ENCODE measurements around the gene RNF150.

RNF150 gene

DNA sequence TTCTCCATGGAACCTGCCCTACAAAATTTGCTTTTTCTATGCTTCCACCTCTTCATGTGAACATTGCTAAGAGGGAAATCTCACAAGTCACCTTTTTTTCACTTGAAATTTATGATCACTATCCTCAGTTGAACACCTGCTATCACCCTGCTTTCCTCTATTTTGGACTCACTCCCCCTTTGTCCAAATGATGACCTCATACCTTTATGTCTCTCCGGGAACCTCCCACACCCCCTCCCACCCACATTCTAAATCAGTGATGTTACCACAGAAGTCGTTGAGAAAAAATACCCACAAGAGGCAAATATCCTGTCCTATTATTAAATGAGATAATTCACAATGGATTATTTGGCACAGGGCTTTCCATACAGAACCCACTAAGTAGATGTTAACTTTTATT lies 156.5 kb downstream of the RNF150 start:
- TF ChIP-seq GATA3 (IDR thresholded peaks at IDR 0.05; ENCODE audit: low read depth, low read length) = no peak
- no peak for TF ChIP-seq GATA2 (IDR thresholded peaks at IDR 0.05; ENCODE audit: low read depth, low read length)

DNA sequence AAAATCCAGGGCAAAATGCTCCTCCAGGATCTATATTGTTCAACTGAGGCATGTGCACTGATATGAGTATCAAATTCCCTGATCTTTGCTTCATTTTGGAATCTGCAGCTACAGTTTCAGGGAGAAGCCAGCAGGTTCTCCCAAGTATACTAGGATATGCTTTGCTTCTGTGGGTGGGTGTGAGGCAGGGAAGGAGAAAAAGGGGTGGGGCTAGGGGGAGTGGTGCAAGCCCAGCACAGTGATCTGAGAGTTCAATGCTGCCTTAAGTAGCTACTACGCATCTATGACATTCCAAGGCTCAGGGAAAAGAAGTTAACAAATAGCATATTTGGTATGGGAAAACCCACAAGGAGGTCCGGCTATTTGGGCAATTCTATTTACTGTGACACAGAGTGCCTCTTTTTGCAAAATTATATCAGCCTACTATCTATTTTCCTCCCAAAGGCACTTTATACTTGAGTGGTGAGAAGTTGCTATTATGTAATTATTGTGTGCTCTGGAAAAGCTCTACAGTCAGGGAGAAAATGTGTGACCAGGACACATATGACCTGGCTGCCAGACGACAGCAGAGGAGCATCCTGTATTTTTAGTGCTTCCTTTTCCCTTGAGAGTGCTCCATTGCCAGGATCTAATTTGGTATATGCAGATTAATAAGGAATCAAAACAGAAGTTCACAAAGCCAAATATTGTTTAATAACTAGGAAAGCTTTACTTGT lies 162.0 kb downstream of the RNF150 start:
- no peak for TF ChIP-seq GATA3 (IDR thresholded peaks at IDR 0.05; ENCODE audit: low read depth, low read length)
- TF ChIP-seq GATA2 (IDR thresholded peaks at IDR 0.05; ENCODE audit: low read depth, low read length) = 0 out of 2 replicates have a peak, but pooled peaks have one; percentile 31

DNA sequence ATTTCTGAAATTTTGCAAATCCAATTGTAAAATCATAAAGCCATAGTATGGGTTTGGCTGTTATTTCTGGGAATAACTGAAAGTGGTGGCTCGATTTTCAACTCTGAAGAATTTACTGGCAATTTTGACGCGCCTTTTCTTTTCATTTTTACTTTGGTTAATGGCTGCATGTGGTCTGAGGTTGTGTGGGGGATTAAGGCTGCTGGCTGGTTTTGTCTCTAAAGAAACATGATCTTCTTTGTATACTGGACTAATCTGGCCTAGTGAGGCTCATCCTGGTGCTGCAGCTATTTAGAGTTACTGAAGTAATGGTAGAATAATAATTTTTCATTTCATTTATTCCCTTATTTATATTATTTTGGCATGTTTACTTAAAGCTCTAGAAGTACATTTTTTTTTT lies 164.0 kb downstream of the RNF150 start:
- TF ChIP-seq GATA2 (IDR thresholded peaks at IDR 0.05; ENCODE audit: low read depth, low read length) = no peak
- TF ChIP-seq GATA3 (IDR thresholded peaks at IDR 0.05; ENCODE audit: low read depth, low read length) = no peak

DNA sequence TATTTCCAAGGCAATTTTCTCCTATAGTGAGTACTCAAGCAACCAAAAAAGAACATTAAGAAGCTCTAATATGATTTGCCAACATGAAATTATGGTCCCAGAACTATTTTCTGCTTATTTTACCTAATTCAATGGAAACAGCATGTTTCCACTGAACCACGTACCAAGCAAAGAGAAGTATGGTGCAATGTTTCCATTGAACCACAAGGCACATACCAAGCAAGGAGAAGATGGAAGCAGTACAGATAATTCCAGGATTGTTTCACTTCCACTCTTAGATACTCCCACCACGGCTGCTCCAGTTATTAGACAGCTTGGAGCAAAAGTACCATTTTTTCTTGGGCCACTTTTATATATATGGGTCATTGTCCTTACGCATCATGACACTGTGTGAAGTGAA lies 164.9 kb downstream of the RNF150 start:
- no peak for TF ChIP-seq GATA2 (IDR thresholded peaks at IDR 0.05; ENCODE audit: low read depth, low read length)
- no peak for TF ChIP-seq GATA3 (IDR thresholded peaks at IDR 0.05; ENCODE audit: low read depth, low read length)

DNA sequence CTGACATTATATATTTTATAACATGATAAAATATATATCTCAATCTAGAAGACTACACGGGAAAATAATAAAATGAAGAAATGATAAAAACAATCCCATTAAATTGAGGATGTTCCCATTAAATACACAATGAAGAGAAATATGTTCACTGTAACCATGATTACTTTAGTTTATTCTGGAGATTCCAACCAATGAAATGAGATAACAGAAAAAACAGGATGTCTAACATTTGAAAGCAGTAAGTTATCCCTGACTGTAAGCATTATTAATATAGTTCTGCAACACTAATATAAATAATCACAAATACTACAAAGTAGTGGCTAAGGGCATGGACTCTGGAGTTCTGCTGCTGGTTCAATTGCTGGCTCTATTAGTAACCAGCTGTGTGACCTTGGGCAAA lies 169.4 kb downstream of the RNF150 start:
- TF ChIP-seq GATA2 (IDR thresholded peaks at IDR 0.05; ENCODE audit: low read depth, low read length) (no peak), GATA3 (IDR thresholded peaks at IDR 0.05; ENCODE audit: low read depth, low read length) (no peak)

DNA sequence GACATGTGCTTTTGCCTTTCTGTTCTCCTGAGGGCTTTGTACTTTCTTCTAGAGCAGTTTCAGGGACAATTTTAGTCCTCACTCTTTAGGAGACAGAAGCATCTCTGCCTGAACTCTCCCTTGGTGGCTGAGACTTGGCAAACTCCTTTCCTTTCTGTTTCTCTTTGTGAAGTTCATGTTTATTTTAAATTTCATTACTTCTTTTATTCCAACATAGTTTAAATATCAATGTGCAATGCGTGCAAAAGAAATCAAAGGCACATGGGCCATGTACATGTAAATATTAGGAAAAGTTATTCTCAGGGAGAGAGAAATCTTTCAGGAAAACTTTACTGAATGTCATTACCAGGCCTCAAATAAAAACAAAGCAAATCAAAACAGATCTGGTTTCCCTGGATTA lies 177.6 kb downstream of the RNF150 start:
- TF ChIP-seq GATA3 (IDR thresholded peaks at IDR 0.05; ENCODE audit: low read depth, low read length) (no peak), GATA2 (IDR thresholded peaks at IDR 0.05; ENCODE audit: low read depth, low read length) (no peak)

DNA sequence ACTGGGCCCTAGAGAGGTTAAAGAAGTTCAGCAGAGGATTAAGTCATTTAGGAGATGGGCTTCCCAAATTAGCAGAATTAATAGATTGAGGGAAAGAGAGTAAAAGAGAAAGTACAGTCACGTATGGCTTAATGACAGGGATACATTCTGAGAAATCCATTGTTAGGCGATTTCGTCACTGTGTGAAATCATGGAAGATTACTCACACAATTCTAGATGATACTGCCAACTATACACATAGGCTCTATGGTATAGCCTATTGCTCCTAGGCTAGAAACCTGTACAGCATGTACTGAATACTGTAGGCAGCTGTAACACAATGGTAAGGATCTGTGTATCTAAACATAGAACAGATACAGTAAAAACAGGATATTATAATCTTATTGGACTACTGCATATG lies 180.6 kb downstream of the RNF150 start:
- TF ChIP-seq GATA2 (IDR thresholded peaks at IDR 0.05; ENCODE audit: low read depth, low read length) = no peak
- no peak for TF ChIP-seq GATA3 (IDR thresholded peaks at IDR 0.05; ENCODE audit: low read depth, low read length)

DNA sequence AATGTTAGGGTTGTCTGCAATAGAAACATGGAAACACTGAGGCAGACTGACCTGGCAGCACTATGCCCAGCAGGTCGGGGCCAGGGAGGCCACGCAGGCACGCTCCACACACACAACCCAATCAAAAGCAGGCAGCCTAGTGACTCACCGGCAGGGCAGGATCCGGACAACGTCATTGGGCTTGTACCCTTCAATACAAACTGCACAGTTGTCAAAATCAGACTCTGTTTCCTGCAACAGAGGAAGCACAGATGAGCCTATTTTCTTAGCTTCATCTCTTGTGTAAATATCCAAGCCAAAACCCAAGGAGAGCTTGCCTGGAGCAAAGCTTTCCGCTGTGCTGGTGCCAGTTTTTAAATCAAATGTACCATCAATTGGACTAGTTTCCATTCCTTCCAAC lies 185.8 kb downstream of the RNF150 start:
- no peak for TF ChIP-seq GATA3 (IDR thresholded peaks at IDR 0.05; ENCODE audit: low read depth, low read length)
- TF ChIP-seq GATA2 (IDR thresholded peaks at IDR 0.05; ENCODE audit: low read depth, low read length) = no peak

DNA sequence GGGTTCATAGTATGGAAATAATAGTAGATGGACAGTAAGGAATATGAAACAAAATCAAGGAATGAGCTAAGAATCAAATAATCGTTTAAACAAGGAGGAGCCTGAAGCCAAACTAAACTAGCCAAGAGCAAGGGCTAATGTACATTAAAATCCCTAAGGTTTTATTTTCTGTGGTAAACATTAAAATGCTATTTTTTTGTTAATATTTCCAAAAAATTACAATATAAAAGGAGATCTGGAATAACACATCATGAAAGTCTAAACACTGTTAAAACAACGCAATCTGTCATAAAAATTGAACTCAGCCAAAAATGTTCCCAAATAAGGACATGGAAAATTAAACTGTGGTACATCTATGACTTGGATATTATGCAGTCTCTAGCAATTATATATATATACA lies 188.2 kb downstream of the RNF150 start:
- TF ChIP-seq GATA3 (IDR thresholded peaks at IDR 0.05; ENCODE audit: low read depth, low read length) (no peak), GATA2 (IDR thresholded peaks at IDR 0.05; ENCODE audit: low read depth, low read length) (no peak)

DNA sequence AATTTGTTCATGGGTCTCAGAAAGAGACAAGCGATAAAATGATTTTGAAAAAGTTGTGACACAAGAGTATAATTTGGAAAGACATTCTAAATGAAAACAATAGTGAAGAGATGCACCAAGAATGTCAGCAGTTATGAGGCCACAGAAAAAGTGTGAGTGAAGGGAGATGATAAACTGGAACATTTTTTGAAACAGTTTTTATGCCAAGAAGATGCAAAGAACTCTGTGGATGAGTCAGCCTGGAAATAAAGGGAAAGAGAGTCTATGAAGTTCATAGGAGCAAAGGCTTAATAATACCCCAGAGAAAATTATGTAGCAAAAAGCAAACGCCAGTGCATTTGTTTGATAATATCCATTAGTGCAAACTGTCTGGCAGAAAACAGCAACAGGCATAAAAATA lies 188.7 kb downstream of the RNF150 start:
- TF ChIP-seq GATA3 (IDR thresholded peaks at IDR 0.05; ENCODE audit: low read depth, low read length) = no peak
- no peak for TF ChIP-seq GATA2 (IDR thresholded peaks at IDR 0.05; ENCODE audit: low read depth, low read length)

DNA sequence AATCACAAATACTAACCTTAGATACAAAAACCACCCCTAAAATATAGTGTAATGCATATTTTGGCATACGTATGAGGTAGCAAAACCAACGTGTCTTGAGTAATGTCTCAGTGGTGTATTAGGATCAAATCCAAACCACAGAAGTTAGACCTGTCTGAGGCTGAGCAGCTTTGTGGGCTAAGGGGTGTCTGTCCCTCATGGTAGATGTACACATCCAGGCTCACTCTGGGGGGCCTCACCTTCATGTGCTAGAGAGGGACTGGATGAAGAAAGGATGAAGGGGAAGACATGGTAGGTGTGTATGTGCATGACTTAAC lies 189.1 kb downstream of the RNF150 start:
- TF ChIP-seq GATA3 (IDR thresholded peaks at IDR 0.05; ENCODE audit: low read depth, low read length) (no peak), GATA2 (IDR thresholded peaks at IDR 0.05; ENCODE audit: low read depth, low read length) (no peak)

DNA sequence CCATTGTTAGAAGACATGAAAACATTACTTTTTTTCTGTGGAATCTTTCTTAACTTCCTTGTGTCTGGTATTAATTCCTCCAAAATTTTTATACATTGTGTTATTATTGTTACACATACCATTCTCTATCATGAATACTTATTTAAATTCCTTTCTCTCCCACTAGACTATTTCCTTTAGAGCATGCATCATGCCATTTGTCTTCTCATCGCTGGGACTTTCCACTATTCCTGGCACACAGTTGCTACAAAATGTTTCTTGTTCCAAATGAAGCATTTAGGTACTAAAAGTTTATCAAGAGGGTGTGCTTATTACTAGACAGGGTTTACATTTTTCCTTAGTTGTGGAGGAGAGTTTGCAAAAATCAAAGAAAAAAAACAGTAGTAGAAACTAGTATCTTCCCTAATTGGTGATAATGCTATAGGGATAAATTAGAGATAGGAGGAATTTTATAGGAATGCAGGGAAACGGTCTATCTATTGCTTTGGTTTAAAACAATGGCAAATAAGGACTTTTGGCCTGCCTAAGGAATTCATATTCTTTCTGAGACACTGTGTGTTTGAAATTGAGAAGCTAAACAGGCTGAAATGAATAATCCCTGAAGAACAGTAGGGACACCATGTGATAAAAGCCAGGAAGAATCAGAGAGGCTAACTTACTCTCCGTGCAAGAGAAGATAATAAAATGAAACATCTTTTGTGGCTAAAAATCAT lies 189.6 kb downstream of the RNF150 start:
- TF ChIP-seq GATA3 (IDR thresholded peaks at IDR 0.05; ENCODE audit: low read depth, low read length) = no peak
- no peak for TF ChIP-seq GATA2 (IDR thresholded peaks at IDR 0.05; ENCODE audit: low read depth, low read length)

DNA sequence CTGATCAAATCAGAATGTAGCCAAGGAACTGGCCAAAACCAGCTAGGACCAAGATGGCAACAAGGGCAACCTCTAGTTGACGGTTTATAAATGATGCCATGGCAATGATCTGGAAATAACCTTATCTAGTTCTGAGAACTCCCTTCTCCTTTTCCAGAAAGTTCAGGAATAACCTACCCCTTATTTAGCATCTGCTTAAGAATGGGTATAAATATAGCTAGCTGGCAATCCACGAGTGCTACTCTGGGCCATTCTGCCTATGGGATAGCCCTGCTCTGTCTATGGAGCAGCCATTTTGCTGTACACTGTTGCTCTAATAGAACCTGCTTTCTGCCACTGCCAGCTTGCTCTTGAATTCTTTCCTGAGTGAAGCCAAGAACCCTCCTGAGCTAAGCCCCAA lies 192.7 kb downstream of the RNF150 start:
- TF ChIP-seq GATA3 (IDR thresholded peaks at IDR 0.05; ENCODE audit: low read depth, low read length) = no peak
- no peak for TF ChIP-seq GATA2 (IDR thresholded peaks at IDR 0.05; ENCODE audit: low read depth, low read length)

DNA sequence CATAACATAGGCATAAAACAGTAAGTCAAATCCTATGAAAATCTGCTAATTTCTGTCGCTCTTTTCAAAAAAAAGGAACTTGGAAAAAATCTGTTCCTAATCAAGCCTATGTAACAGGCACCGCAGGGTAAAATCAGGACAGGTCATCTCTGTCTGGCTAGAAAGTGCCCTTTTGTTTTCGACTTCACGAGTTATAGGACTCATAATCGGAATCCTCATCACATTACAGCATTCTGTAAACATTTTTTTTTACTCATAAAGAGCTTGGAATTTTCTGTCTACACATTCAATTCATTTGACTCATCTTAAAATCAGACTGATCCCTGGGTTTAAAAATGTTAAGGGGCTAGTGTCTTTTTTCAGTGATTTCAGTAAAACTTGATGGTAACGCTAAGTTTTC lies 195.4 kb downstream of the RNF150 start:
- TF ChIP-seq GATA3 (IDR thresholded peaks at IDR 0.05; ENCODE audit: low read depth, low read length) = peak; percentile 78
- TF ChIP-seq GATA2 (IDR thresholded peaks at IDR 0.05; ENCODE audit: low read depth, low read length) = peak; percentile 81

DNA sequence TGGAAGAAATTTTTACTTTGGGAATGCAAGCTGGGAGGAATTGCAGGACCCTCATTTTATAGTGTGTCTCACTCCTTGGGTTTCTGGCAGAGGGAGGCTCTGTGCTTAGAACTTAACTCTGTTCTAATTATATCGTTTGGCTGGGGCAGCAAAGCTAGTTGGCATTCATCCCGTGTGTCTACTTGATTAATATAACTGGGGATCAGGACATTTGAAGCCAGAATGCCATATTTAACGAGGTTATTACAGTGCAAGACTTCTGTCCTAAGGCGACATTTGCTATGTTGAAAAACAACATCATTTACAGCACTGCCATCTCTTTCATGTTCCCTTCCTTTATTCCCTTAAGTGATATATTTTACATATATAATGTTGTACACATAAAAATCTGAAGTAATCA lies 198.0 kb downstream of the RNF150 start:
- TF ChIP-seq GATA3 (IDR thresholded peaks at IDR 0.05; ENCODE audit: low read depth, low read length) (no peak), GATA2 (IDR thresholded peaks at IDR 0.05; ENCODE audit: low read depth, low read length) (0 out of 2 replicates have a peak, but pooled peaks have one; percentile 11)

Data from SH-SY5Y (cell line).